CD4-positive, alpha-beta T cell treated with Interleukin-17A for 1 hour (primary cell): ENCODE results near the gene ZNF19.
"Not testable (repeated sequence)": the region's sequence is repeated elsewhere in the genome, so short reads cannot be mapped to it uniquely, and the experiment has no call there.

Experiments
- DNase-seq: peaks from one replicate; pipeline ENCODE4 v3.0.0-alpha.2; 2020

ZNF19 gene

GRCh38 chr16:71489122-71489521, at the start of gene ZNF19:
Gene ZNF19 (minus strand): TSS chr16:71489324. CDS start chr16:71482114, 7,210 bp downstream.
- DNase-seq = no peak

GRCh38 chr16:71537643-71538042, 48.5 kb upstream of the ZNF19 start:
- peak; percentile 23 for DNase-seq

- DNase-seq = no peak
Measured at GRCh38 chr16:71536752-71537499, 47.8 kb upstream of the ZNF19 start.

GRCh38 chr16:71532366-71532765, 43.2 kb upstream of the ZNF19 start:
- no peak for DNase-seq

- DNase-seq = no peak
Measured at GRCh38 chr16:71528863-71529262, 39.7 kb upstream of the ZNF19 start.

GRCh38 chr16:71528257-71528656, 39.1 kb upstream of the ZNF19 start:
- DNase-seq = no peak

GRCh38 chr16:71526111-71526631, 37.0 kb upstream of the ZNF19 start, which contains the start of gene CHST4:
Gene CHST4 (plus strand): TSS chr16:71526426. CDS start chr16:71536678, 10,252 bp downstream.
- no peak for DNase-seq

GRCh38 chr16:71524566-71525553, 35.7 kb upstream of the ZNF19 start:
- no peak for DNase-seq

GRCh38 chr16:71520550-71520949, 31.4 kb upstream of the ZNF19 start:
- DNase-seq = no peak

- no peak for DNase-seq
Measured at GRCh38 chr16:71515026-71515425, 25.9 kb upstream of the ZNF19 start.

- DNase-seq = no peak
Measured at GRCh38 chr16:71514476-71514875, 25.4 kb upstream of the ZNF19 start.

- no peak for DNase-seq
Measured at GRCh38 chr16:71513302-71513701, 24.2 kb upstream of the ZNF19 start.

- DNase-seq = no peak
Measured at GRCh38 chr16:71507061-71507460, 17.9 kb upstream of the ZNF19 start.

- no peak for DNase-seq
Measured at GRCh38 chr16:71504901-71505300, 15.8 kb upstream of the ZNF19 start.

- DNase-seq = not testable (repeated sequence)
Measured at GRCh38 chr16:71504051-71504450, 14.9 kb upstream of the ZNF19 start.

- no peak for DNase-seq
Measured at GRCh38 chr16:71501547-71501946, 12.4 kb upstream of the ZNF19 start.

GRCh38 chr16:71500964-71501363, 11.8 kb upstream of the ZNF19 start:
- no peak for DNase-seq

GRCh38 chr16:71499775-71500364, 10.7 kb upstream of the ZNF19 start:
- peak; percentile 68 for DNase-seq

- DNase-seq = no peak
Measured at GRCh38 chr16:71498031-71498430, 8.9 kb upstream of the ZNF19 start.

- DNase-seq = no peak
Measured at GRCh38 chr16:71493213-71493612, 4.1 kb upstream of the ZNF19 start.

- no peak for DNase-seq
Measured at GRCh38 chr16:71492786-71493185, 3.7 kb upstream of the ZNF19 start.

- DNase-seq = no peak
Measured at GRCh38 chr16:71491054-71491453, 1.9 kb upstream of the ZNF19 start.

GRCh38 chr16:71490361-71490760, 1.2 kb upstream of the ZNF19 start:
- no peak for DNase-seq
